ENCODE results near the gene PCSK6.

DNA sequence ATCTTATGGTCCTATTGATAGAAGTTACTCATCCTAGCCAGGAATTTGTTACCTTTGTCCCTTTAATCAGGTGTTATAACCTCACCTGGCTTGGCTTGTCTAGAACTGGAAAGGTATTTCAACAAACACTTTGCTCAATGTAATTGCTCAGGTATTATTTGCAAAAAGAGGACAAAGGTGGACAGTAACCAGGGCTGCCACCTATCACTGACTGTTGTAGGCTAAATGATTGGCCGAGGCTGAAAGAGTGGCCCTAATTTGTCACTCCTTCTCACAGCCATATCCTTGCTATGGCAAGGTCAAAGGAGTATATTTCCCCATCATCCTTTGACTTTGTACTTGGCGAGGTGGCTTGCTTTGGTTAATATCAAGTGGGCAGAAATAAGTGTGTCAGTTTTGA, 209.5 kb downstream of the PCSK6 start:
- TF ChIP-seq, protein P1, sequence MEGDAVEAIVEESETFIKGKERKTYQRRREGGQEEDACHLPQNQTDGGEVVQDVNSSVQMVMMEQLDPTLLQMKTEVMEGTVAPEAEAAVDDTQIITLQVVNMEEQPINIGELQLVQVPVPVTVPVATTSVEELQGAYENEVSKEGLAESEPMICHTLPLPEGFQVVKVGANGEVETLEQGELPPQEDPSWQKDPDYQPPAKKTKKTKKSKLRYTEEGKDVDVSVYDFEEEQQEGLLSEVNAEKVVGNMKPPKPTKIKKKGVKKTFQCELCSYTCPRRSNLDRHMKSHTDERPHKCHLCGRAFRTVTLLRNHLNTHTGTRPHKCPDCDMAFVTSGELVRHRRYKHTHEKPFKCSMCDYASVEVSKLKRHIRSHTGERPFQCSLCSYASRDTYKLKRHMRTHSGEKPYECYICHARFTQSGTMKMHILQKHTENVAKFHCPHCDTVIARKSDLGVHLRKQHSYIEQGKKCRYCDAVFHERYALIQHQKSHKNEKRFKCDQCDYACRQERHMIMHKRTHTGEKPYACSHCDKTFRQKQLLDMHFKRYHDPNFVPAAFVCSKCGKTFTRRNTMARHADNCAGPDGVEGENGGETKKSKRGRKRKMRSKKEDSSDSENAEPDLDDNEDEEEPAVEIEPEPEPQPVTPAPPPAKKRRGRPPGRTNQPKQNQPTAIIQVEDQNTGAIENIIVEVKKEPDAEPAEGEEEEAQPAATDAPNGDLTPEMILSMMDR (IDR thresholded peaks at IDR 0.05) = no peak
- no peak for TF ChIP-seq POLR2A (IDR thresholded peaks at IDR 0.05)
